OCI-LY1 (cell line): ENCODE data around the gene SAMD8.

Experiments used
- H2AFZ ChIP-seq: fragments of 200-600 bp; sonication (generic), shearing (Covaris generic); 2 replicates; pipeline ENCODE4 v1.6.0; 2014; ENCODE audit warnings: antibody characterized with exemption, mild to moderate bottlenecking, low read length
- H3F3A ChIP-seq: fragments of 200-600 bp; sonication (generic), shearing (Covaris generic); 2 replicates; pipeline ENCODE4 v1.6.0; 2014; ENCODE audit warnings: mild to moderate bottlenecking, antibody characterized with exemption, low read length, moderate library complexity; ENCODE audit not compliant: insufficient read depth
- H3K27ac ChIP-seq: fragments of 200-600 bp; sonication (generic); 2 replicates; pipeline ENCODE4 v1.5.1; 2014; ENCODE audit warnings: low read length, mixed run types, mild to moderate bottlenecking, low read depth; ENCODE audit not compliant: poor library complexity, severe bottlenecking
- H3K27me3 ChIP-seq: fragments of 200-600 bp; sonication (generic); 2 replicates; pipeline ENCODE4 v1.6.0; 2014; ENCODE audit warnings: antibody characterized with exemption, mild to moderate bottlenecking, low read length, moderate library complexity; ENCODE audit not compliant: insufficient read depth
- H3K36me3 ChIP-seq: fragments of 200-600 bp; sonication (generic); 2 replicates; pipeline ENCODE4 v1.6.1; 2014; ENCODE audit warnings: mild to moderate bottlenecking, antibody characterized with exemption, low read length, moderate library complexity, mixed read lengths; ENCODE audit not compliant: insufficient read depth
- H3K4me1 ChIP-seq: fragments of 200-600 bp; sonication (generic); 2 replicates; pipeline ENCODE4 v1.5.1; 2014; ENCODE audit warnings: mild to moderate bottlenecking, low read length, moderate library complexity; ENCODE audit not compliant: insufficient read depth, severe bottlenecking
- H3K4me2 ChIP-seq: fragments of 200-600 bp; sonication (generic), shearing (Covaris generic); 2 replicates; pipeline ENCODE4 v1.6.1; 2014; ENCODE audit warnings: low read length
- H3K4me3 ChIP-seq: fragments of 200-600 bp; sonication (generic); 2 replicates; pipeline ENCODE4 v1.5.1; 2014; ENCODE audit warnings: low read length, low read depth, mild to moderate bottlenecking, mixed read lengths; ENCODE audit not compliant: poor library complexity, severe bottlenecking
- H3K79me2 ChIP-seq: fragments of 200-600 bp; shearing (Covaris generic); 2 replicates; pipeline ENCODE4 v1.6.1; 2016; ENCODE audit warnings: mixed run types, low read length, mixed read lengths; ENCODE audit not compliant: insufficient read depth
- H3K9ac ChIP-seq: fragments of 200-600 bp; sonication (generic), shearing (Covaris generic); 2 replicates; pipeline ENCODE4 v1.6.1; 2014; ENCODE audit warnings: mild to moderate bottlenecking, low read length, mixed read lengths
- H3K9me2 ChIP-seq: fragments of 200-600 bp; sonication (generic), shearing (Covaris generic); 2 replicates; pipeline ENCODE4 v1.6.1; 2014; ENCODE audit warnings: low read depth, mild to moderate bottlenecking, low read length, mixed read lengths
- H3K9me3 ChIP-seq: fragments of 200-600 bp; shearing (Covaris generic); 2 replicates; pipeline ENCODE4 v1.6.1; 2014; ENCODE audit warnings: low read length, mixed read lengths
- H4K20me1 ChIP-seq: fragments of 200-600 bp; sonication (generic), shearing (Covaris generic); 2 replicates; pipeline ENCODE4 v1.6.0; 2016; ENCODE audit warnings: mild to moderate bottlenecking, low read length; ENCODE audit not compliant: insufficient read depth
- EZH2 ChIP-seq: fragments of 200-600 bp; sonication (generic), shearing (Covaris generic); IDR thresholded peaks from 2 replicates; pipeline ENCODE4 v1.8.0; 2017; ENCODE audit warnings: borderline replicate concordance, mixed run types, mild to moderate bottlenecking, antibody characterized with exemption, low read length, moderate library complexity, mixed read lengths
- TF ChIP-seq, protein P1 (sequence below): fragments of 200-600 bp; sonication (generic), shearing (Covaris generic); IDR thresholded peaks from 2 replicates; pipeline ENCODE4 v1.5.1; 2017; ENCODE audit warnings: mild to moderate bottlenecking, antibody characterized with exemption, low read length, moderate library complexity, mixed read lengths

SAMD8 gene

DNA sequence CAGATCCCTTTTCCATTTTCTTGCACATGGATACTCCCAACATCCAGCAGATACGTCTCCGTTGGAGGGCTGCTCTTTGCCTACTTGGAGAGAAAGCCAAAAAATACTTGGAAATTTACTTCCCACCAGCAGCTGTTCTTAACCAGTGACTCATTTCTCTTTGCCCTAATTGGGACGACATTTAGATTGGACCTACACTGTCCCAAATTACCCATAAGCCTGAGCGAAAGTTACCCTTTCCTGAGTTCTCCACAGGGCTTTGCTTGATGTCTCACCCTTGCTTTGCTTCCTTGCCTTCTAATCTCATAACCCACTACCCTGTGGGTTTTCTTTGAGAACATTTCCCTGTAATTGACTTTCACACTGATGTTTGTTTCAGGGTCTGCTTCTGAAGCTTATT lies 48.1 kb downstream of the SAMD8 start:
- H3K9ac ChIP-seq = no peak overlapping the region
- H3K36me3 ChIP-seq = peaks cover 33% of the 10 kb centered on the region
- no peak overlapping the region for H3K27ac ChIP-seq
- H3K79me2 ChIP-seq = peaks cover 18% of the 10 kb centered on the region
- H3K27me3 ChIP-seq = no peaks in the 10 kb centered on the region
- H3K9me2 ChIP-seq = no peaks in the 10 kb centered on the region
- H3F3A ChIP-seq = peaks cover 4% of the 10 kb centered on the region; the same call in 1 of the 2 replicates
- no peak for TF ChIP-seq EZH2
- TF ChIP-seq, protein P1, sequence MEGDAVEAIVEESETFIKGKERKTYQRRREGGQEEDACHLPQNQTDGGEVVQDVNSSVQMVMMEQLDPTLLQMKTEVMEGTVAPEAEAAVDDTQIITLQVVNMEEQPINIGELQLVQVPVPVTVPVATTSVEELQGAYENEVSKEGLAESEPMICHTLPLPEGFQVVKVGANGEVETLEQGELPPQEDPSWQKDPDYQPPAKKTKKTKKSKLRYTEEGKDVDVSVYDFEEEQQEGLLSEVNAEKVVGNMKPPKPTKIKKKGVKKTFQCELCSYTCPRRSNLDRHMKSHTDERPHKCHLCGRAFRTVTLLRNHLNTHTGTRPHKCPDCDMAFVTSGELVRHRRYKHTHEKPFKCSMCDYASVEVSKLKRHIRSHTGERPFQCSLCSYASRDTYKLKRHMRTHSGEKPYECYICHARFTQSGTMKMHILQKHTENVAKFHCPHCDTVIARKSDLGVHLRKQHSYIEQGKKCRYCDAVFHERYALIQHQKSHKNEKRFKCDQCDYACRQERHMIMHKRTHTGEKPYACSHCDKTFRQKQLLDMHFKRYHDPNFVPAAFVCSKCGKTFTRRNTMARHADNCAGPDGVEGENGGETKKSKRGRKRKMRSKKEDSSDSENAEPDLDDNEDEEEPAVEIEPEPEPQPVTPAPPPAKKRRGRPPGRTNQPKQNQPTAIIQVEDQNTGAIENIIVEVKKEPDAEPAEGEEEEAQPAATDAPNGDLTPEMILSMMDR = no peak
- no peak overlapping the region for H2AFZ ChIP-seq
- no peak overlapping the region for H3K4me3 ChIP-seq
- no peaks in the 10 kb centered on the region for H3K9me3 ChIP-seq
- H4K20me1 ChIP-seq = no peaks in the 10 kb centered on the region
- H3K4me1 ChIP-seq = no peaks in the 10 kb centered on the region
- no peak overlapping the region for H3K4me2 ChIP-seq

DNA sequence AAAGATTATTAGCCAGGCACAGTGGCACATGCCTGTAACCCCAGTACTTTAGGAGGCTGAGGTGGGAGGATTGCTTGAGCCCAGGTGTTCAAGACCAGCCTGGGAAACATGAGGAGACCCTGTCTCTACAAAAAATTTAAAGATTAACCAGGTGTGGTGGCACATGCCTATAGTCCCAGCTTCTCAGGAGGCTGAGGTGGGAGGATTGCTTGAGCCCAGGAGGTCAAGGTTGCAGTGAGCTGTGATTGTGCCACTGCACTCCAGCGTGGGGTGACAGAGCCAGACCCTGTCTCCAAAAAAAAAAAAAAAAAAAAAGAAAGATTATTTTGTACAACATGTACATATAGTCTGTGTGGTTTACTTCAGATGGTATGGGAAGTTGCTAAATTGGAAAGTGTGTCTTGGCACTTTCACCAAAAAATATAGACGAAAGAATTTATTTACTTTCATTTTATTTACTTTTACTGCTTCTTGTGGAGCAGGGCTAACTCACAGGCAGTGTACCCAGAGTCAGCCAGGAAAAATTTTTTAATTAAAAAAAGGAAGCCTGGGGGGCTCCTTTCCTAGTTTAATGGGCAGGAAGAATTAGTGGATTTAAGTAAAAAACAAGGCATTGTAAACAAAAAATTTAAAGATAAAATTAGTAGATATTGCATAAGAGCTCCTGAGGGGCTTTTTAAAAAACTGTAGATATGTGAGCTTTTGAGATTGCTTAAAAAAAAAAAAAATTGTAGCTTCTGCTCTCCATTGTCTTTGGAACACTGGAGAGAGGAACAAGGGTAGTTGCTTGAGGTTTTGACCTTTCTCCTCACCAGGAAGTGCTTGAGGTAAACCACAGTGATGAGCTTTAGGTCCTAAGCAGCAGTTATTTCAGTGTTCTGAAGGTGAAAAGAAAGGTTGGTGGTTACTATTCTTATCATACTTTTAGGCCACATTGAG lies 54.5 kb downstream of the SAMD8 start:
- no peaks in the 10 kb centered on the region for H3K9me2 ChIP-seq
- no peaks in the 10 kb centered on the region for H4K20me1 ChIP-seq
- peaks cover 12% of the 10 kb centered on the region for H3K4me1 ChIP-seq
- peak overlapping the region; percentile 47 for H3K27ac ChIP-seq
- H3K4me3 ChIP-seq = no peak overlapping the region
- H3K4me2 ChIP-seq = no peak overlapping the region
- H3K79me2 ChIP-seq = 0 out of 2 replicates have a peak, but pooled peaks cover 5% of the 10 kb centered on the region
- H3K9me3 ChIP-seq = no peaks in the 10 kb centered on the region
- H3F3A ChIP-seq = peaks cover 6% of the 10 kb centered on the region; the same call in 1 of the 2 replicates
- H3K27me3 ChIP-seq = no peaks in the 10 kb centered on the region
- no peak for TF ChIP-seq EZH2
- TF ChIP-seq, protein P1 = no peak
- H3K9ac ChIP-seq = no peak overlapping the region
- no peak overlapping the region for H2AFZ ChIP-seq
- peaks cover 34% of the 10 kb centered on the region; the same call in 1 of the 2 replicates for H3K36me3 ChIP-seq

DNA sequence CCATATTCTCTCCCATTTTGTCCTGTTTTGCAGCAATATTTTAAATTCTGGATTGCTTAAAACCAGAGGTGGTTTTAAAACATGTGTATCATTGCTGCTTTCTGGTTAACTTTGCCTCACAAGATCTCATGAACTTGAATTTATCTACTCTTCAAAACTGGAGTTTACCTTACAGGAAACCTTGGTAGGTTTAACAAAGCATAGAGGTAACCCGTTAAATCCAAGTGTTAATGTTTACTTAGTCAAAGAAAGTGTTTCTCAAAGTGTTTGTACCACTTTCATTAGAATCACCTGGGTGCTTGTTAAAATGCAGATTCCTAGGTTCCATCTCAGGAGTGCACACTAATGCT lies 55.1 kb downstream of the SAMD8 start:
- Histone ChIP-seq H3K27me3 (no peaks in the 10 kb centered on the region), H3K9me3 (no peaks in the 10 kb centered on the region), H3K9me2 (no peaks in the 10 kb centered on the region), H4K20me1 (no peaks in the 10 kb centered on the region), H3K4me3 (no peak overlapping the region), H3K36me3 (peaks cover 34% of the 10 kb centered on the region; the same call in 1 of the 2 replicates), H3K4me1 (peaks cover 12% of the 10 kb centered on the region), H3K4me2 (no peak overlapping the region), H3K79me2 (no peaks in the 10 kb centered on the region), H3F3A (peaks cover 6% of the 10 kb centered on the region; the same call in 1 of the 2 replicates), H2AFZ (no peak overlapping the region), H3K9ac (no peak overlapping the region), H3K27ac (peak overlapping the region; percentile 47)
- no peak for TF ChIP-seq EZH2
- TF ChIP-seq, protein P1 = no peak
